ENCODE data around the gene PTPRD.

PTPRD gene

GRCh38 chr9:8457055-8457454 lies 2155.7 kb downstream of the PTPRD start:
- Histone ChIP-seq H3K4me3 (ENCODE audit: low read length) (no peak overlapping the region), H3K79me2 (ENCODE audit: control insufficient read depth, low read length) (no peaks in the 10 kb centered on the region), H3K4me1 (ENCODE audit: control insufficient read depth, low read length) (no peaks in the 10 kb centered on the region), H3K27me3 (ENCODE audit: control insufficient read depth, low read length) (no peaks in the 10 kb centered on the region), H3K4me2 (ENCODE audit: low read length) (no peak overlapping the region), H4K20me1 (ENCODE audit: control insufficient read depth, insufficient read depth, low read depth, low read length) (no peaks in the 10 kb centered on the region), H3K27ac (ENCODE audit: low read depth, low read length) (no peak overlapping the region), H3F3A (ENCODE audit: control insufficient read depth, insufficient read depth) (no peaks in the 10 kb centered on the region), H3K36me3 (ENCODE audit: control insufficient read depth, low read length) (no peaks in the 10 kb centered on the region), H3K9me2 (replicated peaks; ENCODE audit: control insufficient read depth, low read length) (no peaks in the 10 kb centered on the region), H3K9me3 (ENCODE audit: control insufficient read depth, insufficient read depth, low read length) (no peaks in the 10 kb centered on the region)
- TF ChIP-seq CTCF (IDR thresholded peaks at IDR 0.05; ENCODE audit: low read depth, low read length, poor library complexity, severe bottlenecking) (no peak), EZH2phosphoT487 (IDR thresholded peaks at IDR 0.05; ENCODE audit: borderline replicate concordance, low read length) (no peak)

- H3K27me3 ChIP-seq (ENCODE audit: control insufficient read depth, low read length) = no peaks in the 10 kb centered on the region
- no peak overlapping the region for H3K27ac ChIP-seq (ENCODE audit: low read depth, low read length)
- TF ChIP-seq EZH2phosphoT487 (IDR thresholded peaks at IDR 0.05; ENCODE audit: borderline replicate concordance, low read length) (no peak), CTCF (IDR thresholded peaks at IDR 0.05; ENCODE audit: low read depth, low read length, poor library complexity, severe bottlenecking) (no peak)
- H3K9me2 ChIP-seq (replicated peaks; ENCODE audit: control insufficient read depth, low read length) = no peaks in the 10 kb centered on the region
- no peak overlapping the region for H3K4me3 ChIP-seq (ENCODE audit: low read length)
- no peaks in the 10 kb centered on the region for H3K9me3 ChIP-seq (ENCODE audit: control insufficient read depth, insufficient read depth, low read length)
- no peaks in the 10 kb centered on the region for H3F3A ChIP-seq (ENCODE audit: control insufficient read depth, insufficient read depth)
- no peaks in the 10 kb centered on the region for H4K20me1 ChIP-seq (ENCODE audit: control insufficient read depth, insufficient read depth, low read depth, low read length)
- H3K4me1 ChIP-seq (ENCODE audit: control insufficient read depth, low read length) = no peaks in the 10 kb centered on the region
- no peaks in the 10 kb centered on the region for H3K79me2 ChIP-seq (ENCODE audit: control insufficient read depth, low read length)
- no peaks in the 10 kb centered on the region for H3K36me3 ChIP-seq (ENCODE audit: control insufficient read depth, low read length)
- H3K4me2 ChIP-seq (ENCODE audit: low read length) = no peak overlapping the region
Measured at GRCh38 chr9:8456344-8456743, 2156.5 kb downstream of the PTPRD start.

- H4K20me1 ChIP-seq (ENCODE audit: control insufficient read depth, insufficient read depth, low read depth, low read length) = no peaks in the 10 kb centered on the region
- no peak overlapping the region for H3K4me2 ChIP-seq (ENCODE audit: low read length)
- no peaks in the 10 kb centered on the region for H3K4me1 ChIP-seq (ENCODE audit: control insufficient read depth, low read length)
- H3K9me3 ChIP-seq (ENCODE audit: control insufficient read depth, insufficient read depth, low read length) = no peaks in the 10 kb centered on the region
- H3F3A ChIP-seq (ENCODE audit: control insufficient read depth, insufficient read depth) = no peaks in the 10 kb centered on the region
- TF ChIP-seq CTCF (IDR thresholded peaks at IDR 0.05; ENCODE audit: low read depth, low read length, poor library complexity, severe bottlenecking) = no peak
- no peak for TF ChIP-seq EZH2phosphoT487 (IDR thresholded peaks at IDR 0.05; ENCODE audit: borderline replicate concordance, low read length)
- H3K36me3 ChIP-seq (ENCODE audit: control insufficient read depth, low read length) = no peaks in the 10 kb centered on the region
- H3K27me3 ChIP-seq (ENCODE audit: control insufficient read depth, low read length) = no peaks in the 10 kb centered on the region
- no peaks in the 10 kb centered on the region for H3K79me2 ChIP-seq (ENCODE audit: control insufficient read depth, low read length)
- no peaks in the 10 kb centered on the region for H3K9me2 ChIP-seq (replicated peaks; ENCODE audit: control insufficient read depth, low read length)
- H3K27ac ChIP-seq (ENCODE audit: low read depth, low read length) = no peak overlapping the region
- no peak overlapping the region for H3K4me3 ChIP-seq (ENCODE audit: low read length)
Measured at GRCh38 chr9:8450810-8451545, 2161.8 kb downstream of the PTPRD start.

All from DOHH2 (cell line).